ENCODE results near the gene PALLD.
"Not testable (repeated sequence)": the region's sequence is repeated elsewhere in the genome, so short reads cannot be mapped to it uniquely, and the experiment has no call there.

Gene PALLD

GRCh38 chr4:168806247-168806646 lies 309.4 kb downstream of the PALLD start:
- DNase-seq, result not testable (repeated sequence)

- DNase-seq, result no peak
Observed at GRCh38 chr4:168811207-168811606, 314.4 kb downstream of the PALLD start.

DNA sequence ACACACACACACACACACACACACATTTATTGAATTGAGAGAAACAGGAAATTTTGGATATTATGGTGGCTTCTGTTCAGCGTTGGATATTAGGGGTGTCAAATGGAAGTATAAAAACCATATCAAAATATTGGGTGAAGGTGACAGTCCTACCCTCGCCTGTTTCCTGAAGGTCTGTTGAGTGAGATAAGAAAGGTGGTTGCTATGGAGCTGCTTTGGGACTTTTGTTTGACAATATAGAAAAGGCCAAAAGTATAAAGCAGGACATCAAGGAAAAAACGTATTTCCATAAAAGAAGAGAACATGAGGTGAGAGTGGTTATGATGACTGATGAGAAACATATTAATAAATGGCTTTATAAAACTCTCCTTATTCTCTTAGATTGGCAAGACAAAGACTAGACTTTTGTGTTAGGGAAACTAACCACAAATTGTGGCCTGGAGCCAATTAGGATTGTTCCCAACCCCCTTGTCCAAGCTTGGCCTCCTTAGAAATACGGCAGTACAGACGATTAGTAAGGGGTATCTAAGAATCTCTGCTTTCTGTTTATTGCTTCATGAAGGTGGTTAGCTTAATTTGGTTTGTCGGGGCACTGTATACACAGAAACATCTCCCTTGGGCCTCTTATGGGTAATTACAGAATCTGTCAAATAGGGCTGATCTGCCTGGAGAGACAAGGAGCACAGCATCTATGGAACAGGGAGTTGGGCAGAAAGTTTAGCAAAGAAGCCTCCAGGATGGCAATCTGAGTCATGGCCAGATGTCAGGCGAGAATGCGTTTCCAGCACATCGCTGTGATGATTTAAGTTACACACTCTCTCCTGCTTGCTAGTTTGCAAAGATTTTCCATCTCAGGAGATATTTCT lies 315.2 kb downstream of the PALLD start:
- no peak for DNase-seq

DNA sequence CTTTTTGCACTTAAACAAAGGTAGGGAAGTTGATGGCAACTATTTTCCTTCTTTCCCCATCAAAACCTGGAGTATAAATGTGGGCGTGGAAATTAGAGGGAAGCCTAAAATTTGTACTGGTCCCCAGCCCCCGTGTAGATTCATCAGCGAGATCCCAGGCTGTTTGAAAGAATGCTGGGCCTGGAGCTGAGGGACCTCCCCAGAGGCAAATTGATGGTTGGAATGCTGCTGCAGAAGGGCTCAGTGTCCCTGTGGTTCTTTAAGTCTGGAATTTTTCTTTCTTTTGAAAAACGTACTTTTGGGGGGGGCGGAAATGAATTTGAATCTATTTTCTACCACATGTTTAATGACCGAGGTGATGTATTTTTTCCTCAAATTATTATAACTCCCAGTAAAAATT lies 316.0 kb downstream of the PALLD start:
- no peak for DNase-seq

- DNase-seq, result no peak
Observed at GRCh38 chr4:168813890-168814289, 317.0 kb downstream of the PALLD start.

- no peak for DNase-seq
Observed at GRCh38 chr4:168815379-168816345, 318.8 kb downstream of the PALLD start.

DNA sequence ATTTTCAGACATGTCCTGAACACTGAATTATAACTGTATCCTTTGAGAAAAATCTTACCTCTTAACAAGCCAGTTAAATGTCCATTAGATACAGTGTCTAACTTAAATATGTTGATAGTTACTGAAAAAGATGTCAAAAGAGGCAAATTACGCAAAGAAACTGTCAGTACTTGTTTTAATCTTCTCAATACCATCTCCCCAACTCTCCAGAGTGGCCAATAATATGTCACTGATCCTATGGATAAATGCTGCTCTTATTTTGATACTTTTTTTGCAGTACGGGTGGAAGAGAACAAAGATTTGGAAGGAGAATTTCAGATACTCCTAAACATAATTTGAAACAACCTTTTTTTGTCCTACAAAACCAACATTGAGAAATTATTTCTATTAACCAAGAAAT lies 320.5 kb downstream of the PALLD start:
- DNase-seq, result no peak

DNA sequence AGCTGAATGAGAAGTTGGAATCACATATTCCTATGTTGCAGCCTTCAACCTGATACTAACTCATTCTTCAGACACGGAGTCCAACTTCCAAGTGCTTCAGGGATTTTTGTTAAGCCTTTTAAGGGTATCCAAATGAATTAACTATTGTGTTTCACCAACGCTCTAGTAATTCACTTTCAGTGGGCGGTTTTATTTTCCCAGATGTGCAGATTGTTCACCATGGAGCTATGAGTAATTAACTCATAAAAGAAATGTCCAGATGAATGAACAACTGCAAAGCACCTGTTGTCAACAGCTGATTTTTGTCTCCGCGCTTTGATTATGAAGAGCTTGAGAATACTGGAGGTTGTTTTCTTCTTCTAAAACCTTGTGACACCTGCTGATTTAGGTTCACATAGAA lies 325.6 kb downstream of the PALLD start:
- no peak for DNase-seq

DNA sequence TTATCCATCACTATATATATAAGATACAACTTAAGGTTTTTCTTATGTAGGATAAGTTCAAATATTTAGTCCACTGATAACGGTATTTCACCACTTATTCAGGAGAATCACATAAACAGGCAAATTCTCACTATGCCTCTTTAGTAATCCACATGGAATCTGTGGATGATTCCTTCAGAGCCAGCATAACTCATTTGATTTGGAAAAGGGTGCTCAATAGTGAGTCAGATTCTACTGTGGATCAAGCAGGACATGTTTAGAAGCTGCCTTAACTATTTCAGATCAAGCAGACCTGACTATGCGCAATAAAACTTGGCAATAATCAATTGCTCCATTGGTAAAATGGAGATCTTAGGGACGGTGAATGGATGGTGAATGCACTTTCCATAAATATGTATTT lies 329.1 kb downstream of the PALLD start:
- no peak for DNase-seq

DNA sequence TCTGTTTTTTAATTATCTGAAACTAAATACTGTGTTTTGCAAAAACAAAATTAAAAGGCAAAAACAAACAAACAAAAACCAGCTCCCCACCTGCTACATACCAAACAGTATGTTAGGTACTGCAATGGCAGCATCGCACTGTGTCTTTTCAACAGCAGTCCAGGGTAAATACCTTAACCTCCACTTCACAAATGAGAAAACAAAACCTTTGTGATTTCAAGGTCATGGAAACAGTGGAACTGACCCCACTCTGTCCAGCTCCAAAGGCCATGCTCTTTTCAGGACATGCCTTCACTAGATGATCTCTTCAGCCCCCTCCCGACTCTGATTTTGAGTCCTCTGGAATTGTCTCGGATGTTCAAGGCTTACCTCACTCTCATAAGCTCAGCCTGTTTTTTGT lies 329.8 kb downstream of the PALLD start:
- DNase-seq, result no peak

DNA sequence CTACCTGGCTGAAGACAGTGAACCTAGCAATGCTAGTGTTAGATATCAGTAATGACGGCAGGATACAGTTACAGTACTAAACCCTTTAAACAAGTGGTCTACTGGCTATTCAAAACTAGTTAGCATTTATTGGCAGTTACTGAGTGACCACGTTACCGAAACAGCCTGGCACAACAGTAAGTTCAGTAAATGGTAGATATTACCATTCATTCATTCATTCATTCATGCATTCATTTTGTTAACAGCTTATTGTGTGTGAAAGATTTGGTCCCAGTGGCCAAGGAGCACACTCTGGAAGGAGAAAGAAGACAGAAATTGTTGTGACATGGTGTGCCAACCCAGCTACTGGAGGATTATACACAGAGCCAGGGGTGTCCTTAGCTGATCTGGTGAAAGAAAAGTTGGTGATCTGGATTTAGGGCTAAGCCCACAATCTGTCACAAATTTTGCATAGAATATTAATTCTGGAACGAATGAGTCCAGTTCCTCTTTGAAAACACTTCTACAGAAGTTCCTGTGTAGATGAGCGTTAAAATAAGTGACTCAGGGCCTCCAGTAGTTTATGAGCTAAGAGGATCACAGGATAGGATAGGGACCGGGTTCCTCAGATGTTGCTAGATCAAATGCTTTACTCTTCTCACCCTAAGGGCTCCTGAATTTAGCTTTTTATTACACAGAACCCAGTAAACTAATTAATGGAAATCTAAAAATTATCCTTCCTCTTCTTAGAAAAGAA lies 334.1 kb downstream of the PALLD start:
- no peak for DNase-seq

DNA sequence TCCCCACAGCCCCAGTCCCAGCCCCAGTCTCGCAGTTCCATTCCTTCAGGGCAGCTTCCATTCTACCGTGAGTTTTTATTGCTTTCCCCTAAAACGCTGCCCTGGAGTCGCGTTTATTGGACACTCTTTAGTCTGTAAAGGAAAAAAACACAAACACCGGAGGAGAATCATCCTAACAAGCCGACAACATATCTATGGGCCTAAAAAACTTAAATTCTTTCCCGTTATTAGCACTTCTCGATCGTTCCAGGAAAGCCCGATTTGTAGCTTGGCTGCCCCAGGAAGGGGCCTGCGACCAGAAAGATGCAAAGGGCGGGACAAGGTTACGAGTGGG lies 334.7 kb downstream of the PALLD start:
- no peak for DNase-seq

- peak; percentile 44 for DNase-seq
Observed at GRCh38 chr4:168831919-168832762, 335.3 kb downstream of the PALLD start.

DNA sequence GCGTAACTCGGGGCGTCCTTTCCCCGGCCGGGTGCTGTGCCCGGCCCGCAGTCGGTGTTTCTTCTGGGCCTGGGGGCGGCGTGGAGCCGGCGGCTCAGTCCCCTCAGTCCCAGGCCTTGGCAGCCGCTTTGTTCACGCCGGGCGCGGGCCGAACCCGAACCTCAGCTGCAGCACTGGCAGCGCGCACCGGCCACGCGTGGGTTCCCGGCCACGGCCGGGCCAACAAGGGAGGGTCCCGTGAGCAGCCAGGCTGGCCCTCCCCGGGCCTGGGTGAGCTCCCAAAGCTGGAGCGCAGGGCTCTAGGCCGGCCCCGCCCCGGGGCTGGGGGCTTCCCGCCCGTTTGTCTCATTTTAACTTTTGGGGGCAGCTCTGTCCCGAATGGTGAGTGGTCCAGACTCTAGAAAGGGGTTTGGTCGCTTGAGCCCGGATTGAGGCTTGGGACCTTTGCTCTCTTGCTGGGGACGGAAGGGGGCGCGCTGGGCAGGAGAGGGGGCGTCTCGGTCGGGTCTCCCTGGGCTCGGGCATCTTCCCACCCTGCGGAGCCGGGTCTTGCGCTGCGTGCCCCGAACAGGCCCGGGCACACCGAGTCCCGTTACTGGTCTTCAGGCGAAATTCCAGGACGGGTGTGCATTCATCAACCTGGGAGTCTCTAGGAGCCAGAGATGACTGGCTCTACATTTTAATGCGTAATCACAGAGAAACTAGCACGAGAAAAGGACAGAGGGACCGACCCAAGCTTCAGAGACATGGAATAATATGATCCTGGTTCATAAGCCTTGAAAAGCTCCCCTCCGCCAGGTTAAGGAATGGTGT lies 336.1 kb downstream of the PALLD start:
- DNase-seq, result no peak

- no peak for DNase-seq
Observed at GRCh38 chr4:168833881-168834280, 337.0 kb downstream of the PALLD start.

- no peak for DNase-seq
Observed at GRCh38 chr4:168835880-168836454, 339.1 kb downstream of the PALLD start.

DNA sequence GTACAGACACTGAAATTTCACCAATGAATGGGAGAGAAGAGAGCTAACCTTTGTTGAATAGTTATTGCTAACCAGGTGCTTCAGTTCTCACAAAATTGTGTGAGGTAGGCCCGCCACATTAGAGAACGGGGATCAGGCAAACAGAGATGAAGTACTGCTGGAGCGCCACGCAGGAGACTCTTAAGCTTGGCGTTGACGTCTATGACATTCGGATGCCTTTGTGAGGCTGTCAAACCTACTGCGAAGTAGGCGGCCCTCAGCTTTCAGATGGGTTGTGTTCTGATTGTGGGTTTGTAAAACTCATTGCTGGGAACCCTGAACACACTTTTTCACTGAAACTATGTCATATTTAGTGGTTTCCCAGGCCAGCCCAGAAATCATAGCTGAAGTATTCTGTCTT lies 339.6 kb downstream of the PALLD start:
- no peak for DNase-seq

- no peak for DNase-seq
Observed at GRCh38 chr4:168837922-168838321, 341.1 kb downstream of the PALLD start.

DNA sequence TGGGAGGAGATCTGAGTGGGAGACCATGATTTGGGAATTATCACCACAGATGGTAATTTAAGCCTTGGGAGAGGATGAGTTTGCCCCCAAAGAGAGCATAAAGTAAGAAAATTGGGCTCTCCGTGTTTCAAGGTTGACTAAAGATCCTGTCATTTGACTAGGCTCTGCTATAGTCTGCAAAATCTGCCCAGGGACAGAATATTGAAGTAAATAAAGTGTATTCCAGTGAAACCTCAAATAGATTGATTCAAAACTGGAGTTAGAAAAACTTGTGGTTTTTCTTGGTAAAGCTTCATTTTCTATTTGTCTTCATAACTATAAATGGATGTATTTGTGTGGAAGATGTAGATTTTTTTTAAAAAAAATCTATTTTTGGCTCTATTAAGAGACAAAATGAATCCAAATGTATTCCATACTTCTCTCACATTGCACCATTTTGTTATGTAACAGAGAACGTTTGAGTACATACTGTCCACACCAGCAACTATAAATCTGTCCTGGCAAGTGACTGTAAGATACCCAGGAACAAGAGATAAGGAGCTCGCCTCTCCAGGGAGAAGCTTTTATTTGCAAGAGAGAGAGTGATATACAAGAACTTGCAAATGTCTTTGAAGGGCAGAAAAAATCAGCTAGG lies 343.0 kb downstream of the PALLD start:
- no peak for DNase-seq

DNA sequence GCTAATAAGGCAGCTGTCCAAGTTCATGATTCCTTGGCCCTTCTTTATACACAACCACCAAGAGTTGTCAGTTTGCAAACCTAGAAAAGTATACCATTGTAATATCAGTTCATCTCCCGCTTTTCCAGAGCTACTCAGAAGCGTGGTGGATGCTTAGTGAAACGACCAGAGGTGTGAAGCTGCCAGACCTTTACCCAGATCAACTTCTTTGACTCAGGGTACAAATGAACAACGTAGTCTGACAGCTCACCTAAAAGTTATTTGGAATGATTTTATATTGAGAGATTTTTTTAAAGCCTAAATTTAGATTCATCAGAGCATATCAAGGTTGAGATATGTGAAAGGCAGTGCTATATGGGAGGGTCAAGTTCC lies 343.5 kb downstream of the PALLD start:
- no peak for DNase-seq

Data from NCI-H774 (cell line).